SK-N-SH (cell line): ENCODE measurements around the gene CELSR3. TPM values are rescaled to one million over a fixed set of nuclear protein-coding genes. Genes with fewer than 3 reads are reported as not detected.

Experiments
- CTCF ChIA-PET: fragments of 300-600, 350-600 bp; formaldehyde crosslinking; extraction: SDS; loops from one replicate; lab custom pipeline; 2021; lab: Yijun Ruan, JAX
- POLR2A ChIA-PET: fragments of 350-600 bp; sonication (Branson Sonifier 250); formaldehyde crosslinking; extraction: SDS; loops from one replicate; lab custom pipeline; 2020; ENCODE audit warnings: antibody characterized with exemption, inconsistent platforms; lab: Yijun Ruan, JAX
- DNase-seq: peaks from one replicate; pipeline ENCODE4 v3.0.0; 2012
- H2AFZ ChIP-seq: fragments of 200-600 bp; sonication (generic); 2 replicates; pipeline ENCODE4 v1.8.1; 2016; ENCODE audit warnings: antibody characterized with exemption, mild to moderate bottlenecking, low read depth
- H3F3A ChIP-seq: fragments of 200-600 bp; sonication (generic); replicated peaks from 2 replicates; pipeline ENCODE3; 2016; ENCODE audit warnings: antibody characterized with exemption, mild to moderate bottlenecking; ENCODE audit not compliant: insufficient read depth
- H3K27ac ChIP-seq, 2 experiments: fragments of 200-500 bp in 1 of 2; fragments of 200-600 bp in 1 of 2; sonication (Bioruptor generic) in 1 of 2; sonication (generic), shearing (Covaris generic) in 1 of 2; 2 replicates each; pipeline versions ENCODE4 v1.5.1 to v1.6.1; 2014 to 2016; ENCODE audit warnings: low read depth in 2 of 2, inconsistent platforms in 1 of 2, low read length in 1 of 2, mild to moderate bottlenecking in 1 of 2, mixed read lengths in 1 of 2
- H3K27me3 ChIP-seq: fragments of 200-600 bp; sonication (generic), shearing (Covaris generic); 2 replicates; pipeline ENCODE4 v1.6.1; 2016; ENCODE audit warnings: mixed run types; ENCODE audit not compliant: insufficient read depth
- H3K36me3 ChIP-seq, 2 experiments: fragments of 200-500 bp in 1 of 2; fragments of 200-600 bp in 1 of 2; sonication (Bioruptor generic) in 1 of 2; sonication (generic) in 1 of 2; replicated peaks in 1 of 2; 2 replicates each; pipeline versions ENCODE3 to v1.5.1; 2014 to 2016; ENCODE audit warnings: low read length in 1 of 2, mild to moderate bottlenecking in 1 of 2; ENCODE audit not compliant: insufficient read depth in 2 of 2, control insufficient read depth in 1 of 2
- H3K4me1 ChIP-seq, 2 experiments: fragments of 200-500 bp in 1 of 2; fragments of 200-600 bp in 1 of 2; sonication (Bioruptor generic) in 1 of 2; sonication (generic), shearing (Covaris generic) in 1 of 2; 2 replicates each; pipeline versions ENCODE4 v1.5.1 to v1.6.1; 2014 to 2016; ENCODE audit warnings: low read depth in 1 of 2, low read length in 1 of 2, mixed run types in 1 of 2; ENCODE audit not compliant: insufficient read depth in 2 of 2, control insufficient read depth in 1 of 2
- H3K4me2 ChIP-seq: fragments of 200-600 bp; sonication (generic), shearing (Covaris generic); 2 replicates; pipeline ENCODE4 v1.6.1; 2017; ENCODE audit warnings: mixed run types
- H3K4me3 ChIP-seq, 2 experiments: fragments of 200-500 bp in 1 of 2; fragments of 200-600 bp in 1 of 2; sonication (Bioruptor generic) in 1 of 2; sonication (generic), shearing (Covaris generic) in 1 of 2; 2 replicates each; pipeline versions ENCODE4 v1.5.1 to v1.8.1; 2014 to 2016; ENCODE audit warnings: low read depth in 2 of 2, inconsistent platforms in 1 of 2, low read length in 1 of 2, mild to moderate bottlenecking in 1 of 2, mixed read lengths in 1 of 2, moderate library complexity in 1 of 2
- H3K79me2 ChIP-seq: fragments of 200-600 bp; sonication (generic); 2 replicates; pipeline ENCODE4 v1.8.1; 2017; ENCODE audit warnings: mild to moderate bottlenecking; ENCODE audit not compliant: insufficient read depth
- H3K9ac ChIP-seq: fragments of 200-600 bp; sonication (generic); 2 replicates; pipeline ENCODE4 v1.6.1; 2017; ENCODE audit warnings: mixed run types
- H3K9me2 ChIP-seq: fragments of 200-600 bp; sonication (generic); 2 replicates; pipeline ENCODE4 v1.6.1; 2017; ENCODE audit warnings: mixed run types
- H3K9me3 ChIP-seq: fragments of 200-600 bp; sonication (generic); 2 replicates; pipeline ENCODE4 v1.6.1; 2017; ENCODE audit warnings: mixed run types, mild to moderate bottlenecking, moderate library complexity
- H4K20me1 ChIP-seq: fragments of 200-600 bp; sonication (generic); 2 replicates; pipeline ENCODE4 v1.6.1; 2017; ENCODE audit warnings: mild to moderate bottlenecking, mixed run types; ENCODE audit not compliant: insufficient read depth
- CHD2 ChIP-seq: fragments of 150-350 bp; IDR thresholded peaks from 2 replicates; pipeline ENCODE4 v1.6.1; 2018; ENCODE audit warnings: low read length; ENCODE audit not compliant: partially characterized antibody
- ELF1 ChIP-seq: IDR thresholded peaks from 2 replicates; pipeline ENCODE4 v1.4.0; 2012
- EP300 ChIP-seq, 2 experiments: IDR thresholded peaks; 2 replicates each; pipeline versions ENCODE4 v1.4.0 to v1.6.1; 2012; ENCODE audit warnings: borderline replicate concordance in 1 of 2, low read depth in 1 of 2, low read length in 1 of 2
- FOSL2 ChIP-seq: IDR thresholded peaks from 2 replicates; pipeline ENCODE4 v1.4.0; 2012; ENCODE audit warnings: low read depth, mild to moderate bottlenecking, moderate library complexity, borderline replicate concordance
- FOXJ3 ChIP-seq: sonication (generic); formaldehyde crosslinking; IDR thresholded peaks from 2 replicates; pipeline ENCODE4 v1.5.1; 2020; ENCODE audit warnings: mild to moderate bottlenecking, missing genetic modification reagents
- FOXM1 ChIP-seq: IDR thresholded peaks from 2 replicates; pipeline ENCODE4 v1.4.0; 2012; ENCODE audit warnings: low read depth, mild to moderate bottlenecking
- GABPA ChIP-seq: IDR thresholded peaks from 2 replicates; pipeline ENCODE4 v1.4.0; 2012; ENCODE audit warnings: low read depth, mild to moderate bottlenecking
- GATA2 ChIP-seq: sonication (generic); formaldehyde crosslinking; IDR thresholded peaks from 2 replicates; pipeline ENCODE4 v1.5.0; 2020; ENCODE audit warnings: mild to moderate bottlenecking, missing genetic modification reagents
- IRF3 ChIP-seq: fragments of 150-350 bp; IDR thresholded peaks from 2 replicates; pipeline ENCODE4 v1.6.1; 2016; ENCODE audit warnings: mild to moderate bottlenecking, low read depth, low read length
- JUND ChIP-seq: IDR thresholded peaks from 2 replicates; pipeline ENCODE4 v1.4.0; 2012
- MAX ChIP-seq: IDR thresholded peaks from 2 replicates; pipeline ENCODE4 v1.4.0; 2012; ENCODE audit warnings: low read depth
- MEF2A ChIP-seq: IDR thresholded peaks from 2 replicates; pipeline ENCODE4 v1.4.0; 2012; ENCODE audit warnings: low read depth, borderline replicate concordance
- NFIC ChIP-seq: IDR thresholded peaks from 2 replicates; pipeline ENCODE4 v1.4.0; 2012; ENCODE audit warnings: borderline replicate concordance
- NRF1 ChIP-seq: IDR thresholded peaks from 2 replicates; pipeline ENCODE4 v1.6.1; 2012; ENCODE audit warnings: low read depth, mild to moderate bottlenecking, low read length
- POLR2AphosphoS5 ChIP-seq: IDR thresholded peaks from 2 replicates; pipeline ENCODE4 v1.6.1; 2012; ENCODE audit warnings: low read depth, low read length
- RAD21 ChIP-seq: IDR thresholded peaks from 2 replicates; pipeline ENCODE4 v1.6.1; 2012; ENCODE audit warnings: mild to moderate bottlenecking, low read length
- RFX5 ChIP-seq: IDR thresholded peaks from 2 replicates; pipeline ENCODE4 v1.6.1; 2012; ENCODE audit warnings: mild to moderate bottlenecking, improper control_type of control experiment, low read length
- SIN3A ChIP-seq: IDR thresholded peaks from 2 replicates; pipeline ENCODE4 v1.6.1; 2012; ENCODE audit warnings: low read depth, mild to moderate bottlenecking, low read length, moderate library complexity, borderline replicate concordance
- SMC3 ChIP-seq: IDR thresholded peaks from 2 replicates; pipeline ENCODE4 v1.6.1; 2012; ENCODE audit warnings: low read depth, low read length, improper control_type of control experiment
- TAF1 ChIP-seq: IDR thresholded peaks from 2 replicates; pipeline ENCODE4 v1.6.1; 2012; ENCODE audit warnings: low read depth, mild to moderate bottlenecking, low read length, moderate library complexity, borderline replicate concordance
- TCF12 ChIP-seq: IDR thresholded peaks from 2 replicates; pipeline ENCODE4 v1.4.0; 2012
- TEAD4 ChIP-seq: IDR thresholded peaks from 2 replicates; pipeline ENCODE4 v1.4.0; 2012; ENCODE audit warnings: mild to moderate bottlenecking, borderline replicate concordance; ENCODE audit not compliant: insufficient read depth
- YY1 ChIP-seq: IDR thresholded peaks from 2 replicates; pipeline ENCODE4 v1.4.0; 2012; ENCODE audit warnings: low read depth, mild to moderate bottlenecking
- WGBS: methylation state at CpG from one replicate; pipeline ENCODE4 v1.1.6; 2017; ENCODE audit warnings: low lambda C conversion rate; 5-methylcytosine and 5-hydroxymethylcytosine counted together
- polyA plus RNA-seq, 3 experiments: library from polyadenylated mRNA; depleted of rRNA; stranded (reverse); fragments of >200 nt; gene quantifications; 2 replicates each; pipeline ENCODE4 v1.2.3, GENCODE V29; 2012
- TF ChIP-seq, protein P1 (sequence below): IDR thresholded peaks from 2 replicates; pipeline ENCODE4 v1.4.0; 2012; ENCODE audit warnings: low read depth, borderline replicate concordance
- TF ChIP-seq, protein P2 (sequence below): IDR thresholded peaks from 2 replicates; pipeline ENCODE4 v1.4.0; 2012; ENCODE audit warnings: low read depth, borderline replicate concordance
- TF ChIP-seq, protein P3 (sequence below): IDR thresholded peaks from 2 replicates; pipeline ENCODE4; 2012
- TF ChIP-seq, protein P4 (sequence below): fragments of 150-350 bp; IDR thresholded peaks from 2 replicates; pipeline ENCODE4 v1.6.1; 2017; ENCODE audit warnings: antibody characterized with exemption, low read length, low read depth, borderline replicate concordance

Gene CELSR3
- polyA plus RNA-seq (2012; rRNA removed) = 10.0 and 11.7 TPM in 2 replicates
- polyA plus RNA-seq (2012; cell fraction: cytosol; rRNA removed) = 3.9 and 6.8 TPM in 2 replicates
- polyA plus RNA-seq (2012; cell fraction: nucleus; rRNA removed) = 32.5 and 36.5 TPM in 2 replicates

- Histone ChIP-seq H3K27ac (peak within 1 kb of the TSS; percentile 96 to 99), H3K9me3 (no peaks in the 10 kb centered on the region), H3F3A (peaks cover 12% of the 10 kb centered on the region), H3K4me1 (peaks cover 4 to 21% of the 10 kb centered on the region in 2 experiments; a peak in 2 of 4 replicates), H3K79me2 (peaks cover 28% of the 10 kb centered on the region), H3K27me3 (no peaks in the 10 kb centered on the region), H4K20me1 (peaks cover 9% of the 10 kb centered on the region; the same call in 1 of the 2 replicates), H3K4me3 (peak within 1 kb of the TSS; percentile 61 to 77), H3K9me2 (no peaks in the 10 kb centered on the region), H3K9ac (peak within 1 kb of the TSS; percentile 97), H3K36me3 (peaks cover 15 to 33% of the 10 kb centered on the region in 2 experiments), H2AFZ (peak within 1 kb of the TSS; percentile 56; the same call in 1 of the 2 replicates), H3K4me2 (peak within 1 kb of the TSS; percentile 98)
- WGBS = under 1% methylated on average over 32 of the region's 52 CpGs
- POLR2A ChIA-PET = interaction anchor here (0.7 to 2.1 kb wide), 14 partner anchors 11 to 344 kb away, joined by 3 to 15 read pairs (median 4); partner anchors contain the start of genes IP6K2, SLC26A6, UQCRC1 and WDR6
- CTCF ChIA-PET = interaction anchor here (0.8 to 4.5 kb wide), 14 partner anchors 11 to 335 kb away, joined by 3 to 33 read pairs (median 5); partner anchors contain the start of genes ARIH2, ATRIP, NCKIPSD and SLC26A6
- peak; percentile 92 for DNase-seq
- TF ChIP-seq JUND (no peak; the same call in 1 of the 2 replicates), FOSL2 (no peak), NRF1 (peak; percentile 60; the same call in 1 of the 2 replicates), POLR2AphosphoS5 (peak; percentile 85), NFIC (no peak), TEAD4 (no peak), EP300 (IDR thresholded peaks at IDR 0.05; ENCODE audit: borderline replicate concordance in 1 of 2, low read depth in 1 of 2, low read length in 1 of 2) (peak in 1 of 2 experiments; percentile 27; a peak in 1 of 4 replicates), MEF2A (no peak), TCF12 (no peak), GABPA (no peak), FOXM1 (no peak), MAX (peak; percentile 68; the same call in 1 of the 2 replicates), SIN3A (no peak), RFX5 (no peak), ELF1 (no peak), GATA2 (CRISPR knock-in tag) (no peak), TAF1 (peak; percentile 58; the same call in 1 of the 2 replicates), RAD21 (no peak), YY1 (peak; percentile 96), IRF3 (no peak), FOXJ3 (CRISPR knock-in tag) (no peak), CHD2 (peak; percentile 31), SMC3 (no peak)
- TF ChIP-seq, protein P1, sequence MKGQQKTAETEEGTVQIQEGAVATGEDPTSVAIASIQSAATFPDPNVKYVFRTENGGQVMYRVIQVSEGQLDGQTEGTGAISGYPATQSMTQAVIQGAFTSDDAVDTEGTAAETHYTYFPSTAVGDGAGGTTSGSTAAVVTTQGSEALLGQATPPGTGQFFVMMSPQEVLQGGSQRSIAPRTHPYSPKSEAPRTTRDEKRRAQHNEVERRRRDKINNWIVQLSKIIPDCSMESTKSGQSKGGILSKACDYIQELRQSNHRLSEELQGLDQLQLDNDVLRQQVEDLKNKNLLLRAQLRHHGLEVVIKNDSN = no peak
- TF ChIP-seq, protein P2, sequence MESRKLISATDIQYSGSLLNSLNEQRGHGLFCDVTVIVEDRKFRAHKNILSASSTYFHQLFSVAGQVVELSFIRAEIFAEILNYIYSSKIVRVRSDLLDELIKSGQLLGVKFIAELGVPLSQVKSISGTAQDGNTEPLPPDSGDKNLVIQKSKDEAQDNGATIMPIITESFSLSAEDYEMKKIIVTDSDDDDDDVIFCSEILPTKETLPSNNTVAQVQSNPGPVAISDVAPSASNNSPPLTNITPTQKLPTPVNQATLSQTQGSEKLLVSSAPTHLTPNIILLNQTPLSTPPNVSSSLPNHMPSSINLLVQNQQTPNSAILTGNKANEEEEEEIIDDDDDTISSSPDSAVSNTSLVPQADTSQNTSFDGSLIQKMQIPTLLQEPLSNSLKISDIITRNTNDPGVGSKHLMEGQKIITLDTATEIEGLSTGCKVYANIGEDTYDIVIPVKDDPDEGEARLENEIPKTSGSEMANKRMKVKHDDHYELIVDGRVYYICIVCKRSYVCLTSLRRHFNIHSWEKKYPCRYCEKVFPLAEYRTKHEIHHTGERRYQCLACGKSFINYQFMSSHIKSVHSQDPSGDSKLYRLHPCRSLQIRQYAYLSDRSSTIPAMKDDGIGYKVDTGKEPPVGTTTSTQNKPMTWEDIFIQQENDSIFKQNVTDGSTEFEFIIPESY = no peak
- TF ChIP-seq, protein P3, sequence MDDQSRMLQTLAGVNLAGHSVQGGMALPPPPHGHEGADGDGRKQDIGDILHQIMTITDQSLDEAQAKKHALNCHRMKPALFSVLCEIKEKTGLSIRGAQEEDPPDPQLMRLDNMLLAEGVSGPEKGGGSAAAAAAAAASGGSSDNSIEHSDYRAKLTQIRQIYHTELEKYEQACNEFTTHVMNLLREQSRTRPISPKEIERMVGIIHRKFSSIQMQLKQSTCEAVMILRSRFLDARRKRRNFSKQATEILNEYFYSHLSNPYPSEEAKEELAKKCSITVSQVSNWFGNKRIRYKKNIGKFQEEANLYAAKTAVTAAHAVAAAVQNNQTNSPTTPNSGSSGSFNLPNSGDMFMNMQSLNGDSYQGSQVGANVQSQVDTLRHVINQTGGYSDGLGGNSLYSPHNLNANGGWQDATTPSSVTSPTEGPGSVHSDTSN = no peak
- TF ChIP-seq, protein P4, sequence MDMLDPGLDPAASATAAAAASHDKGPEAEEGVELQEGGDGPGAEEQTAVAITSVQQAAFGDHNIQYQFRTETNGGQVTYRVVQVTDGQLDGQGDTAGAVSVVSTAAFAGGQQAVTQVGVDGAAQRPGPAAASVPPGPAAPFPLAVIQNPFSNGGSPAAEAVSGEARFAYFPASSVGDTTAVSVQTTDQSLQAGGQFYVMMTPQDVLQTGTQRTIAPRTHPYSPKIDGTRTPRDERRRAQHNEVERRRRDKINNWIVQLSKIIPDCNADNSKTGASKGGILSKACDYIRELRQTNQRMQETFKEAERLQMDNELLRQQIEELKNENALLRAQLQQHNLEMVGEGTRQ = no peak
Measured at GRCh38 chr3:48662753-48663488, at the start of gene CELSR3. TSS of gene CELSR3 (minus strand) at chr3:48662886. CDS start at chr3:48662634, 252 bp downstream.
